A549 (cell line): ENCODE measurements around the gene NOTCH4. TPM values are rescaled to one million over a fixed set of nuclear protein-coding genes. Genes with fewer than 3 reads are reported as not detected.

Experiments
- ATAC-seq, 2 experiments: fragments of 200-7000 bp in 1 of 2; fragments of >200 bp in 1 of 2; cut with Nextera tagmentation in 1 of 2; cut with Tn5 transposase in 1 of 2; 3 replicates each; pipeline versions ENCODE4 v1.8.0 to v1.9.1; 2018 to 2020; ENCODE audit warnings: mild to moderate bottlenecking in 1 of 2, moderate library complexity in 1 of 2
- CTCF ChIA-PET: fragments of 300-600 bp; sonication (Branson Sonifier 250); formaldehyde crosslinking; extraction: SDS; loops from one replicate; lab custom pipeline; 2021; ENCODE audit warnings: antibody characterized with exemption, inconsistent platforms; lab: Yijun Ruan, JAX
- POLR2A ChIA-PET: fragments of 350-600 bp; formaldehyde crosslinking; extraction: SDS; loops from one replicate; lab custom pipeline; 2021; ENCODE audit warnings: antibody characterized with exemption, inconsistent platforms; lab: Yijun Ruan, JAX
- DNase-seq, 2 experiments: peaks; one replicate each; pipeline versions ENCODE4 v3.0.0 to v3.0.0-alpha.2; 2011 to 2016; ENCODE audit warnings: low read depth in 1 of 2, low spot score in 1 of 2
- FAIRE-seq: peaks from 2 replicates; lab custom pipeline; 2011; peaks lifted over from hg19 to GRCh38; lab: Jason Lieb, UNC
- H3K27ac ChIP-seq, 2 experiments: fragments of >200 bp; sonication (Bioruptor Twin); formaldehyde crosslinking; 3 replicates each; pipeline ENCODE4 v1.5.1; 2016 to 2017
- H3K4me1 ChIP-seq: fragments of >200 bp; sonication (Bioruptor Twin); formaldehyde crosslinking; 3 replicates; pipeline ENCODE4 v1.6.1; 2016
- H3K4me2 ChIP-seq: fragments of >200 bp; sonication (Bioruptor Twin); formaldehyde crosslinking; 3 replicates; pipeline ENCODE4 v1.6.1; 2016
- H3K4me3 ChIP-seq: fragments of >200 bp; sonication (Bioruptor Twin); formaldehyde crosslinking; 3 replicates; pipeline ENCODE4 v1.5.1; 2016
- H3K9me3 ChIP-seq: fragments of >200 bp; sonication (Bioruptor Twin); formaldehyde crosslinking; 3 replicates; pipeline ENCODE4 v1.6.1; 2016
- ATOH8 ChIP-seq: fragments of 250-450 bp; sonication (Bioruptor Pico); IDR thresholded peaks from 2 replicates; pipeline ENCODE4 v1.5.0; 2020; ENCODE audit warnings: low read depth, mild to moderate bottlenecking, moderate library complexity
- CHD2 ChIP-seq: fragments of 150-350 bp; IDR thresholded peaks from 2 replicates; pipeline ENCODE4 v1.6.1; 2014; ENCODE audit warnings: low read length; ENCODE audit not compliant: partially characterized antibody
- CHD4 ChIP-seq: fragments of 200-600 bp; sonication (generic); IDR thresholded peaks from 2 replicates; pipeline ENCODE4 v1.6.1; 2016; ENCODE audit warnings: antibody characterized with exemption, mild to moderate bottlenecking, borderline replicate concordance
- EHF ChIP-seq: fragments of 250-450 bp; sonication (Bioruptor Pico); IDR thresholded peaks from 2 replicates; pipeline ENCODE4 v1.5.0; 2020; ENCODE audit warnings: mild to moderate bottlenecking
- EHMT2 ChIP-seq: fragments of 200-600 bp; sonication (generic); IDR thresholded peaks from 2 replicates; pipeline ENCODE4 v1.6.1; 2016; ENCODE audit warnings: antibody characterized with exemption, low read depth, mild to moderate bottlenecking, moderate library complexity
- FOSL2 ChIP-seq, 2 experiments: fragments of 450-650 bp in 1 of 2; fragments of >200 bp in 1 of 2; sonication (Bioruptor Twin) in 1 of 2; formaldehyde crosslinking; IDR thresholded peaks; 2 replicates each; pipeline versions ENCODE4 v1.5.0 to v1.6.1; 2016 to 2020; ENCODE audit warnings: mild to moderate bottlenecking in 1 of 2, moderate library complexity in 1 of 2
- GATA3 ChIP-seq: IDR thresholded peaks from 2 replicates; pipeline ENCODE4 v1.6.1; 2012; ENCODE audit warnings: borderline replicate concordance
- HEYL ChIP-seq: fragments of 250-450 bp; sonication (Bioruptor Pico); IDR thresholded peaks from 2 replicates; pipeline ENCODE4 v1.8.0; 2021; ENCODE audit warnings: mild to moderate bottlenecking, moderate library complexity
- HOXB5 ChIP-seq: fragments of 250-450 bp; sonication (Bioruptor Pico); IDR thresholded peaks from 2 replicates; pipeline ENCODE4 v1.5.0; 2020; ENCODE audit warnings: mild to moderate bottlenecking, moderate library complexity
- KDM1A ChIP-seq: fragments of 200-600 bp; sonication (generic); IDR thresholded peaks from 2 replicates; pipeline ENCODE4 v1.6.1; 2016; ENCODE audit warnings: low read depth, mild to moderate bottlenecking
- MYC ChIP-seq: IDR thresholded peaks from 2 replicates; pipeline ENCODE4 v1.6.1; 2012; ENCODE audit warnings: mild to moderate bottlenecking, inconsistent platforms, low read length, improper control_type of control experiment, borderline replicate concordance
- PHF8 ChIP-seq: fragments of 200-600 bp; sonication (generic); IDR thresholded peaks from 2 replicates; pipeline ENCODE4 v1.6.1; 2016; ENCODE audit warnings: low read depth, mild to moderate bottlenecking, antibody characterized with exemption, moderate library complexity, borderline replicate concordance
- POLR2A ChIP-seq: IDR thresholded peaks from 2 replicates; pipeline ENCODE4 v1.6.1; 2012; ENCODE audit warnings: mild to moderate bottlenecking, low read length
- RAD21 ChIP-seq, 2 experiments: fragments of >200 bp in 1 of 2; sonication (Bioruptor Twin) in 1 of 2; formaldehyde crosslinking in 1 of 2; IDR thresholded peaks in 1 of 2; conservative IDR thresholded peaks in 1 of 2; 2 replicates in 1 of 2; 3 replicates in 1 of 2; pipeline ENCODE4 v1.6.1; 2012 to 2018; ENCODE audit warnings: inconsistent platforms in 1 of 2
- RARB ChIP-seq: fragments of 250-450 bp; sonication (Bioruptor Pico); IDR thresholded peaks from 2 replicates; pipeline ENCODE4 v1.8.0; 2021; ENCODE audit warnings: mild to moderate bottlenecking, moderate library complexity
- REST ChIP-seq: fragments of 200-600 bp; sonication (generic); IDR thresholded peaks from 2 replicates; pipeline ENCODE4 v1.6.1; 2016; ENCODE audit warnings: antibody characterized with exemption, mild to moderate bottlenecking, moderate library complexity
- TP53 ChIP-seq: fragments of 250-450 bp; sonication (Bioruptor Pico); IDR thresholded peaks from 2 replicates; pipeline ENCODE4 v1.5.0; 2021; ENCODE audit warnings: mild to moderate bottlenecking, moderate library complexity
- ZFP36 ChIP-seq: fragments of 450-650 bp; IDR thresholded peaks from 2 replicates; pipeline ENCODE4 v1.6.1; 2014; ENCODE audit warnings: borderline replicate concordance; ENCODE audit not compliant: partially characterized antibody
- ZNF302 ChIP-seq: fragments of 250-450 bp; sonication (Bioruptor Pico); IDR thresholded peaks from 2 replicates; pipeline ENCODE4 v1.9.0; 2021; ENCODE audit warnings: inconsistent platforms, mild to moderate bottlenecking, moderate library complexity
- ZSCAN20 ChIP-seq: fragments of 250-450 bp; sonication (Bioruptor Pico); IDR thresholded peaks from 2 replicates; pipeline ENCODE4 v1.8.0; 2022; ENCODE audit warnings: mild to moderate bottlenecking, moderate library complexity
- WGBS: methylation state at CpG from one replicate; pipeline ENCODE4 v1.1.6; 2017; ENCODE audit errors: missing lambda C conversion rate; 5-methylcytosine and 5-hydroxymethylcytosine counted together
- polyA plus RNA-seq, 4 experiments: library from polyadenylated mRNA; depleted of rRNA in 3 of 4; stranded (reverse); fragments of >200 nt; fragmentation: RNase III in 1 of 4; extraction: RNeasy Plus Mini Kit Qiagen cat#74134 plus additional on column Dnase treatment in 1 of 4; gene quantifications; 2 replicates in 3 of 4; 3 replicates in 1 of 4; pipeline ENCODE4 v1.2.3, GENCODE V29; 2011 to 2017
- TF ChIP-seq, protein P1 (sequence below): fragments of 450-650 bp; IDR thresholded peaks from 2 replicates; pipeline ENCODE4 v1.6.1; 2014; ENCODE audit warnings: antibody characterized with exemption

Gene NOTCH4
- polyA plus RNA-seq, 2 of the 4 experiments (the other 2 are of a cell fraction) = 0.32 to 0.70 TPM

DNA sequence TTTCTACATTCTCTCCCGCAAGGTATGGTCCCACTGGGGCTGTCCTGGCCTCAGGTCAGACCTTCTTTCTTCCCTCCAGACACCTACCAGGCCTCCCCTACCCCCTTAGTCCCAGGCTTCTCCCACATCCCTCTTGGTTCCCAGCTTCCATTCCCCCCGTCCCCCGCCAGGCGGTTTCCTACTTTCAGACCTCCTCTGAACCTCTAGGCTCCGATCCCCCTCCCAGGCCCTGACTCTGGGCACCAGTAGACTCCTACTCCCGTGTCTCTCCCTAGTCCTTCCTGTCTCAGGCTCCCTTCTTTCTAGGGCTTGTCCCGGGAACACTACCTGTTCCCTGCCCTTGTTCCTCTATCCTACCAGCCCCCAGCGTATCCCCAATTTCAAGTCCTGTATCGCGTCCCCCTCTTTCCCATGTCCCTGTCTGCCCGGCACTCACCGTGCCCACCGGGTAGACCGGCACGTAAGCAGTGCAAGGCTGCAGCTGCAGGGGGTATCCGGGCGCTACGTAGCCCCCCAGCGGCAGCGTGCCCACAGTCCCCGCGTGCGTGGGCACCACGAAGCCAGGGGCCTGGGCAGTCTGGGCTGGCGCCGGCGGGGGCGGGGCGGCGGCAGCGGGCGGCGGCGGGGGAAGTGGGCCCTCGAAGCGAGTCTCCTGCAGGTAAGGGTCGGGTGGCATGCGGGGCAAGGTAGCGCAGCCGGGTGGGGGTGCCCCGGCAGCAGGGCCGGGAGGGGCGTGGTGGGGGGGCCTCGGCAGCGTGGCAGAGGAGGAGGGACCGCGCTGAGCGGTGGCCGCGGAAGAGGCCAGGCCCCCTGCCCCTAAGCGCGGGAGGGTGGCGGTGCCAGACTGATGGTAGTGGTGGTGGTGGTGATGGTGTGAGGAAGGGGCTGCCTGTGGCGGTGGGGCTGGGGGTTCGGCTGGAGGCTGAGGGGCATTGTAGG, 73.7 kb downstream of the NOTCH4 start:
- no peak for FAIRE-seq

GRCh38 chr6:32149092-32149755, 74.6 kb downstream of the NOTCH4 start:
- no peak overlapping the region for H3K4me3 ChIP-seq
- DNase-seq (no peak), FAIRE-seq (no peak), ATAC-seq (no peak)
- peaks cover 17% of the 10 kb centered on the region; the same call in 2 of the 3 replicates for H3K4me1 ChIP-seq
- no peak overlapping the region for H3K4me2 ChIP-seq
- no peaks in the 10 kb centered on the region for H3K9me3 ChIP-seq
- no peak overlapping the region for H3K27ac ChIP-seq
- WGBS = 88% methylated on average over 28 of the region's 47 CpGs
- no peak for TF ChIP-seq ZNF302 (CRISPR knock-in tag)
- TF ChIP-seq RAD21 (conservative IDR thresholded peaks at IDR 0.05 in 1 of 2, IDR thresholded peaks at IDR 0.05 in 1 of 2) = no peak
- TF ChIP-seq CHD4 = no peak
- no peak for TF ChIP-seq EHF
- no peak for TF ChIP-seq RARB (CRISPR knock-in tag)
- no peak for TF ChIP-seq FOSL2 (IDR thresholded peaks at IDR 0.05)
- TF ChIP-seq FOSL2 (CRISPR knock-in tag; IDR thresholded peaks at IDR 0.05) = no peak
- TF ChIP-seq CHD2 = no peak
- TF ChIP-seq TP53 (CRISPR knock-in tag) = no peak
- TF ChIP-seq ZSCAN20 = no peak
- no peak for TF ChIP-seq PHF8
- no peak for TF ChIP-seq ATOH8 (CRISPR knock-in tag)
- TF ChIP-seq ZFP36 = no peak
- TF ChIP-seq MYC = no peak
- TF ChIP-seq GATA3 = no peak
- CTCF ChIA-PET = no interaction called here
- POLR2A ChIA-PET = no interaction called here

More for the DNA sequence above, 73.7 kb downstream of the NOTCH4 start:
- DNase-seq (no peak), ATAC-seq (no peak)
- no peaks in the 10 kb centered on the region for H3K9me3 ChIP-seq
- H3K4me1 ChIP-seq = peaks cover 22% of the 10 kb centered on the region; the same call in 2 of the 3 replicates
- ChIA-PET POLR2A (no interaction called here), CTCF (no interaction called here)
- no peak overlapping the region for H3K4me3 ChIP-seq
- H3K27ac ChIP-seq = no peak overlapping the region
- no peak overlapping the region for H3K4me2 ChIP-seq
- 92% methylated on average over 25 of the region's 55 CpGs for WGBS
- no peak for TF ChIP-seq HEYL (CRISPR knock-in tag)
- no peak for TF ChIP-seq HOXB5 (CRISPR knock-in tag)
- TF ChIP-seq EHMT2 = no peak
- no peak for TF ChIP-seq REST
- no peak for TF ChIP-seq POLR2A
- no peak for TF ChIP-seq KDM1A
- TF ChIP-seq, protein P1, sequence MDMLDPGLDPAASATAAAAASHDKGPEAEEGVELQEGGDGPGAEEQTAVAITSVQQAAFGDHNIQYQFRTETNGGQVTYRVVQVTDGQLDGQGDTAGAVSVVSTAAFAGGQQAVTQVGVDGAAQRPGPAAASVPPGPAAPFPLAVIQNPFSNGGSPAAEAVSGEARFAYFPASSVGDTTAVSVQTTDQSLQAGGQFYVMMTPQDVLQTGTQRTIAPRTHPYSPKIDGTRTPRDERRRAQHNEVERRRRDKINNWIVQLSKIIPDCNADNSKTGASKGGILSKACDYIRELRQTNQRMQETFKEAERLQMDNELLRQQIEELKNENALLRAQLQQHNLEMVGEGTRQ = no peak
